H1 (cell line): ENCODE data around the gene OBSCN. TPM values are rescaled to one million over a fixed set of nuclear protein-coding genes. Genes with fewer than 3 reads are reported as not detected.

Experiments
- CTCF ChIA-PET: fragments of 300-600 bp; sonication (Branson Sonifier 250); formaldehyde crosslinking; loops from one replicate; lab custom pipeline; 2021; ENCODE audit not compliant: partially characterized antibody; lab: Charles Lee
- POLR2A ChIA-PET: fragments of 300-600 bp; sonication (Branson Sonifier 250); formaldehyde crosslinking; loops from one replicate; lab custom pipeline; 2021; ENCODE audit warnings: inconsistent platforms; ENCODE audit not compliant: partially characterized antibody; lab: Charles Lee
- DNase-seq, 2 experiments: peaks; one replicate each; pipeline versions ENCODE4 v3.0.0 to v3.0.0-alpha.2; 2010 to 2022; ENCODE audit warnings: low spot score in 2 of 2, low read depth in 1 of 2, mixed read lengths in 1 of 2
- FAIRE-seq: peaks from 2 replicates; lab custom pipeline; 2011; peaks lifted over from hg19 to GRCh38; lab: Jason Lieb, UNC
- H2AFZ ChIP-seq: 2 replicates; pipeline ENCODE4 v1.8.1; 2012; ENCODE audit warnings: low read length, inconsistent platforms
- H2AK5ac ChIP-seq: 2 replicates; pipeline ENCODE4 v1.6.1; 2013; ENCODE audit warnings: low read depth, low read length
- H2BK120ac ChIP-seq: replicated peaks from 2 replicates; pipeline ENCODE3; 2013; ENCODE audit warnings: low read depth, low read length, inconsistent platforms
- H2BK12ac ChIP-seq: 2 replicates; pipeline ENCODE4 v1.6.1; 2013; ENCODE audit warnings: low read depth, low read length
- H2BK15ac ChIP-seq: 2 replicates; pipeline ENCODE4 v1.6.1; 2013; ENCODE audit warnings: low read length
- H2BK20ac ChIP-seq: 2 replicates; pipeline ENCODE4 v1.6.1; 2013; ENCODE audit warnings: low read length
- H2BK5ac ChIP-seq: 2 replicates; pipeline ENCODE4 v1.6.1; 2013; ENCODE audit warnings: low read depth, low read length
- H3K14ac ChIP-seq: 2 replicates; pipeline ENCODE4 v1.6.1; 2013; ENCODE audit warnings: inconsistent platforms; ENCODE audit not compliant: insufficient read length
- H3K18ac ChIP-seq: 2 replicates; pipeline ENCODE4 v1.6.1; 2013; ENCODE audit warnings: low read length; ENCODE audit errors: extremely low read depth
- H3K23ac ChIP-seq: 2 replicates; pipeline ENCODE4 v1.6.1; 2013; ENCODE audit warnings: inconsistent platforms; ENCODE audit not compliant: insufficient read length
- H3K23me2 ChIP-seq: 2 replicates; pipeline ENCODE4 v1.6.1; 2013; ENCODE audit warnings: low read depth, low read length
- H3K27ac ChIP-seq: 2 replicates; pipeline ENCODE4 v1.6.1; 2011; ENCODE audit warnings: low read depth, low read length, inconsistent platforms
- H3K27me3 ChIP-seq, 4 experiments: replicated peaks in 1 of 4; 1 replicate in 1 of 4; 2 replicates in 3 of 4; pipeline versions ENCODE4 v1.6.1 to v1.8.1; 2011 to 2013; ENCODE audit warnings: low read length in 3 of 4, mild to moderate bottlenecking in 3 of 4, inconsistent platforms in 2 of 4, mixed read lengths in 2 of 4, moderate library complexity in 1 of 4; ENCODE audit not compliant: control insufficient read depth in 3 of 4, insufficient read depth in 3 of 4; ENCODE audit errors: extremely low read depth in 1 of 4
- H3K36me3 ChIP-seq, 4 experiments: 2 replicates each; pipeline versions ENCODE4 v1.6.1 to v1.8.1; 2011 to 2013; ENCODE audit warnings: mild to moderate bottlenecking in 4 of 4, low read length in 3 of 4, moderate library complexity in 2 of 4, control low read depth in 1 of 4, inconsistent platforms in 1 of 4; ENCODE audit not compliant: insufficient read depth in 4 of 4, control insufficient read depth in 2 of 4
- H3K4ac ChIP-seq: replicated peaks from 2 replicates; pipeline ENCODE3; 2013; ENCODE audit warnings: low read length, low read depth, mixed read lengths, inconsistent platforms; ENCODE audit not compliant: insufficient read length
- H3K4me1 ChIP-seq, 4 experiments: replicated peaks in 1 of 4; 1 replicate in 1 of 4; 2 replicates in 3 of 4; pipeline versions ENCODE4 v1.6.1 to v1.8.1; 2011 to 2013; ENCODE audit warnings: low read length in 3 of 4, inconsistent platforms in 2 of 4, mixed read lengths in 1 of 4; ENCODE audit not compliant: insufficient read depth in 4 of 4, control insufficient read depth in 3 of 4
- H3K4me2 ChIP-seq, 2 experiments: 2 replicates each; pipeline versions ENCODE4 v1.6.1 to v1.8.1; 2011 to 2013; ENCODE audit warnings: low read depth in 2 of 2, low read length in 2 of 2, control low read depth in 1 of 2, inconsistent platforms in 1 of 2, mild to moderate bottlenecking in 1 of 2; ENCODE audit not compliant: insufficient read depth in 1 of 2
- H3K4me3 ChIP-seq, 4 experiments: fragments of 200-600, 300-600 bp in 1 of 4; sonication (generic), shearing (Covaris generic), sonication (Bioruptor Twin) in 1 of 4; 2 replicates each; pipeline versions ENCODE4 v1.5.1 to v1.8.1; 2011 to 2016; ENCODE audit warnings: low read length in 4 of 4, low read depth in 3 of 4, control low read depth in 2 of 4, inconsistent platforms in 2 of 4, mild to moderate bottlenecking in 2 of 4, mixed read lengths in 1 of 4, moderate library complexity in 1 of 4; ENCODE audit not compliant: insufficient read depth in 2 of 4; ENCODE audit errors: extremely low read depth in 1 of 4
- H3K56ac ChIP-seq: replicated peaks from 2 replicates; pipeline ENCODE3; 2013; ENCODE audit warnings: low read depth, mild to moderate bottlenecking, mixed read lengths, low read length, inconsistent platforms; ENCODE audit not compliant: insufficient read length
- H3K79me1 ChIP-seq: 2 replicates; pipeline ENCODE4 v1.6.1; 2013; ENCODE audit warnings: low read depth, low read length, control low read depth
- H3K79me2 ChIP-seq, 2 experiments: 2 replicates each; pipeline versions ENCODE4 v1.6.1 to v1.8.1; 2012 to 2013; ENCODE audit warnings: low read length in 2 of 2, mild to moderate bottlenecking in 2 of 2, inconsistent platforms in 1 of 2; ENCODE audit not compliant: insufficient read depth in 2 of 2, control insufficient read depth in 1 of 2
- H3K9ac ChIP-seq, 4 experiments: replicated peaks in 1 of 4; 1 replicate in 1 of 4; 2 replicates in 3 of 4; pipeline versions ENCODE4 v1.6.1 to v1.8.1; 2011 to 2013; ENCODE audit warnings: low read depth in 3 of 4, low read length in 3 of 4, control low read depth in 2 of 4, mild to moderate bottlenecking in 2 of 4, moderate library complexity in 2 of 4, inconsistent platforms in 1 of 4; ENCODE audit errors: extremely low read depth in 1 of 4
- H3K9me3 ChIP-seq, 2 experiments: 2 replicates each; pipeline versions ENCODE4 v1.6.1 to v1.8.1; 2012 to 2013; ENCODE audit warnings: mild to moderate bottlenecking in 2 of 2, moderate library complexity in 2 of 2, control low read depth in 1 of 2, inconsistent platforms in 1 of 2, low read depth in 1 of 2, low read length in 1 of 2, mixed read lengths in 1 of 2; ENCODE audit not compliant: insufficient read depth in 2 of 2
- H4K20me1 ChIP-seq, 2 experiments: replicated peaks in 1 of 2; 2 replicates each; pipeline versions ENCODE3 to v1.8.1; 2011 to 2013; ENCODE audit warnings: inconsistent platforms in 2 of 2, low read length in 2 of 2, mild to moderate bottlenecking in 1 of 2; ENCODE audit not compliant: insufficient read depth in 2 of 2, control insufficient read depth in 1 of 2
- H4K5ac ChIP-seq: 2 replicates; pipeline ENCODE4 v1.6.1; 2013; ENCODE audit warnings: low read length, low read depth, mixed read lengths, inconsistent platforms; ENCODE audit not compliant: insufficient read length
- H4K8ac ChIP-seq: 2 replicates; pipeline ENCODE4 v1.8.0; 2013; ENCODE audit warnings: mild to moderate bottlenecking, moderate library complexity, low read length, inconsistent platforms; ENCODE audit not compliant: insufficient read depth; ENCODE audit errors: extremely low read depth
- H4K91ac ChIP-seq: replicated peaks from 2 replicates; pipeline ENCODE3; 2013; ENCODE audit warnings: low read length, mixed read lengths, inconsistent platforms; ENCODE audit not compliant: insufficient read length
- BCL11A ChIP-seq, 2 experiments: IDR thresholded peaks; one replicate each; pipeline ENCODE4 v1.6.1; 2011; ENCODE audit warnings: low read depth in 2 of 2, low read length in 2 of 2, mild to moderate bottlenecking in 2 of 2
- EZH2 ChIP-seq: fragments of 200-600 bp; sonication (generic); IDR thresholded peaks from 2 replicates; pipeline ENCODE4 v1.7.1; 2012; ENCODE audit warnings: low read depth, mild to moderate bottlenecking, moderate library complexity, low read length, inconsistent platforms; ENCODE audit not compliant: severe bottlenecking
- GTF2F1 ChIP-seq: IDR thresholded peaks from 2 replicates; pipeline ENCODE4 v1.6.1; 2012; ENCODE audit warnings: low read depth, low read length, improper control_type of control experiment, borderline replicate concordance
- HDAC2 ChIP-seq, 2 experiments: fragments of 300-600 bp in 1 of 2; sonication (generic) in 1 of 2; IDR thresholded peaks; 2 replicates each; pipeline ENCODE4 v1.6.1; 2011 to 2012; ENCODE audit warnings: low read depth in 2 of 2, low read length in 2 of 2, mild to moderate bottlenecking in 2 of 2, moderate library complexity in 2 of 2, borderline replicate concordance in 1 of 2, inconsistent platforms in 1 of 2
- NANOG ChIP-seq: IDR thresholded peaks from 2 replicates; pipeline ENCODE4 v1.6.1; 2011; ENCODE audit warnings: low read length, low read depth, mild to moderate bottlenecking, inconsistent platforms; ENCODE audit not compliant: insufficient read depth, poor library complexity, severe bottlenecking
- POU5F1 ChIP-seq: IDR thresholded peaks from 2 replicates; pipeline ENCODE4 v1.6.1; 2011; ENCODE audit warnings: low read depth, mild to moderate bottlenecking, low read length, moderate library complexity
- SAP30 ChIP-seq: fragments of 300-600 bp; sonication (generic); IDR thresholded peaks from 2 replicates; pipeline ENCODE4 v1.7.1; 2012; ENCODE audit warnings: low read length, moderate library complexity, mild to moderate bottlenecking, inconsistent platforms; ENCODE audit not compliant: insufficient read depth, insufficient replicate concordance
- SIRT6 ChIP-seq: IDR thresholded peaks from one replicate; pipeline ENCODE4 v1.7.1; 2012; ENCODE audit warnings: low read length, inconsistent platforms
- SUZ12 ChIP-seq: fragments of 200-600 bp; sonication (generic); IDR thresholded peaks from 2 replicates; pipeline ENCODE4 v1.6.1; 2012; ENCODE audit warnings: mild to moderate bottlenecking, inconsistent platforms, low read length, moderate library complexity, mixed read lengths
- WGBS, 2 experiments: shearing (Covaris generic) in 1 of 2; methylation state at CpG; one replicate each; pipeline versions ENCODE4 v1.1.6 to v1.1.7; 2013 to 2015; ENCODE audit warnings: low lambda C conversion rate in 2 of 2, mixed read lengths in 2 of 2, inconsistent platforms in 1 of 2, low coverage in 1 of 2, missing lambda C conversion rate in 1 of 2; ENCODE audit not compliant: insufficient replicate concordance in 2 of 2, insufficient coverage in 1 of 2, insufficient read length in 1 of 2; ENCODE audit errors: extremely low coverage in 1 of 2, missing lambda C conversion rate in 1 of 2; 5-methylcytosine and 5-hydroxymethylcytosine counted together
- polyA plus RNA-seq, 7 experiments: library from polyadenylated mRNA; depleted of rRNA in 3 of 7; stranded (reverse) in 5 of 7; unstranded in 2 of 7; fragments of >200 nt in 5 of 7; fragments of 200-250 nt in 2 of 7; gene quantifications; 1 replicate in 5 of 7; 2 replicates in 1 of 7; 4 replicates in 1 of 7; pipeline versions ENCODE4 v1.2.1 to v1.2.3, GENCODE V29; 2011 to 2013; ENCODE audit warnings: missing spikeins in 2 of 7, mixed read lengths in 2 of 7
- total RNA-seq: library from RNA; stranded (reverse); fragmentation: NEBNext Ultra II Directional; extraction: Animal tissue kit (Norgen Biotek cat#: 25700); gene quantifications from 2 replicates; pipeline ENCODE4 v1.2.1, GENCODE V29; 2021
- TF ChIP-seq, protein P1 (sequence below): IDR thresholded peaks from 2 replicates; pipeline ENCODE4 v1.6.1; 2012; ENCODE audit warnings: inconsistent platforms

OBSCN gene
- total and polyA plus RNA-seq, 2 of the 8 experiments (the other 6 are each of a cell fraction or from before 2014, with no cell fraction given) = 7.5 to 28.4 TPM

DNA sequence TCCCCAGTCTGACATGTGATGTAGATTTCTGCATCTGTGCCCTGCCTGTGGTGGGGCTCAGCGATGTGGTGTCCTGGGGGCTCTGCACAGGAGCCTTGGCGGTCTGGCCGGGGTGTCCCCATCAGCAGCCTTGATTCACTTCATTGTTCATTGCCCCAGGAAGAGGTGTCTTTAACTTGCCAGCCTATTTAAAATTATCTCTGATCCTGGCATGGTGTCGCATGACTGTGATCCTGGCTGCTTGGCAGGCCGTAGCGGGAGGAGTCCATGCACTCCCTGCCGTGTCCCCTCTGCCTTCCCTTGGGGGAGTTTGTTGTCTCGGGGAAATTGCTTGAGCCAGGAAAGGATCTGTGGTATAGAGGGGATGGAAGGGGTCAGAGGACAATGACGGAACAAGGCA is 138.9 kb downstream of the OBSCN start:
- POLR2A ChIA-PET = no interaction called here
- peaks cover 5 to 8% of the 10 kb centered on the region in 2 experiments for H3K9me3 ChIP-seq
- H3K36me3 ChIP-seq = peaks cover 0 to 3% (median 0%) of the 10 kb centered on the region in 4 experiments; a peak in 1 of 8 replicates
- H2BK20ac ChIP-seq = no peak overlapping the region
- H3K79me1 ChIP-seq = no peaks in the 10 kb centered on the region
- no peak overlapping the region for H3K56ac ChIP-seq
- H3K18ac ChIP-seq = no peak overlapping the region
- no peak overlapping the region for H3K4me3 ChIP-seq
- no peak overlapping the region for H4K5ac ChIP-seq
- no peaks in the 10 kb centered on the region for H4K20me1 ChIP-seq
- TF ChIP-seq BCL11A (IDR thresholded peaks at IDR 0.05; ENCODE audit: low read depth in 2 of 2, low read length in 2 of 2) = no peak
- no peak for TF ChIP-seq SUZ12
- TF ChIP-seq SIRT6 = no peak
- TF ChIP-seq EZH2 = no peak
- no peak for TF ChIP-seq HDAC2 (IDR thresholded peaks at IDR 0.05; ENCODE audit: borderline replicate concordance in 1 of 2, low read depth in 2 of 2, low read length in 2 of 2)
- no peak for TF ChIP-seq POU5F1
- TF ChIP-seq NANOG = no peak
- TF ChIP-seq, protein P1, sequence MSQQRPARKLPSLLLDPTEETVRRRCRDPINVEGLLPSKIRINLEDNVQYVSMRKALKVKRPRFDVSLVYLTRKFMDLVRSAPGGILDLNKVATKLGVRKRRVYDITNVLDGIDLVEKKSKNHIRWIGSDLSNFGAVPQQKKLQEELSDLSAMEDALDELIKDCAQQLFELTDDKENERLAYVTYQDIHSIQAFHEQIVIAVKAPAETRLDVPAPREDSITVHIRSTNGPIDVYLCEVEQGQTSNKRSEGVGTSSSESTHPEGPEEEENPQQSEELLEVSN = no peak
- no peak for TF ChIP-seq GTF2F1
- no peak for TF ChIP-seq SAP30
- no peak overlapping the region for H2AK5ac ChIP-seq
- no peaks in the 10 kb centered on the region for H3K4me1 ChIP-seq
- H3K79me2 ChIP-seq = no peaks in the 10 kb centered on the region
- no peak overlapping the region for H2BK5ac ChIP-seq
- DNase-seq = no peak
- CTCF ChIA-PET = no interaction called here
- no peaks in the 10 kb centered on the region for H3K23me2 ChIP-seq
- no peak overlapping the region for H3K23ac ChIP-seq
- no peak overlapping the region for H2BK120ac ChIP-seq
- 0 out of 7 replicates have a peak, but pooled peaks cover 0 to 2% (median 0%) of the 10 kb centered on the region in 4 experiments for H3K27me3 ChIP-seq
- H4K8ac ChIP-seq = no peak overlapping the region
- no peak overlapping the region for H3K9ac ChIP-seq
- no peak overlapping the region for H2AFZ ChIP-seq
- no peak overlapping the region for H2BK12ac ChIP-seq
- FAIRE-seq = no peak
- H2BK15ac ChIP-seq = no peak overlapping the region
- H3K4me2 ChIP-seq = no peak overlapping the region
- H3K4ac ChIP-seq = no peak overlapping the region
- WGBS, 2 experiments = 90% methylated on average over 9 of the region's 9 CpGs; no CpG with 5 or more reads in 1 of the 2 experiments
- no peak overlapping the region for H3K27ac ChIP-seq
- H3K14ac ChIP-seq = no peak overlapping the region
- no peak overlapping the region for H4K91ac ChIP-seq
